H1 (cell line): ENCODE data around the gene WSCD2. TPM values are rescaled to one million over a fixed set of nuclear protein-coding genes. Genes with fewer than 3 reads are reported as not detected.

Source experiments
- CTCF ChIA-PET: fragments of 300-600 bp; sonication (Branson Sonifier 250); formaldehyde crosslinking; loops from one replicate; lab custom pipeline; 2021; ENCODE audit not compliant: partially characterized antibody; lab: Charles Lee
- POLR2A ChIA-PET: fragments of 300-600 bp; sonication (Branson Sonifier 250); formaldehyde crosslinking; loops from one replicate; lab custom pipeline; 2021; ENCODE audit warnings: inconsistent platforms; ENCODE audit not compliant: partially characterized antibody; lab: Charles Lee
- DNase-seq, 2 experiments: peaks; one replicate each; pipeline versions ENCODE4 v3.0.0 to v3.0.0-alpha.2; 2010 to 2022; ENCODE audit warnings: low spot score in 2 of 2, low read depth in 1 of 2, mixed read lengths in 1 of 2
- FAIRE-seq: peaks from 2 replicates; lab custom pipeline; 2011; peaks lifted over from hg19 to GRCh38; lab: Jason Lieb, UNC
- H2AFZ ChIP-seq: 2 replicates; pipeline ENCODE4 v1.8.1; 2012; ENCODE audit warnings: low read length, inconsistent platforms
- H2AK5ac ChIP-seq: 2 replicates; pipeline ENCODE4 v1.6.1; 2013; ENCODE audit warnings: low read depth, low read length
- H2BK120ac ChIP-seq: replicated peaks from 2 replicates; pipeline ENCODE3; 2013; ENCODE audit warnings: low read depth, low read length, inconsistent platforms
- H2BK12ac ChIP-seq: 2 replicates; pipeline ENCODE4 v1.6.1; 2013; ENCODE audit warnings: low read depth, low read length
- H2BK15ac ChIP-seq: 2 replicates; pipeline ENCODE4 v1.6.1; 2013; ENCODE audit warnings: low read length
- H2BK20ac ChIP-seq: 2 replicates; pipeline ENCODE4 v1.6.1; 2013; ENCODE audit warnings: low read length
- H2BK5ac ChIP-seq: 2 replicates; pipeline ENCODE4 v1.6.1; 2013; ENCODE audit warnings: low read depth, low read length
- H3K14ac ChIP-seq: 2 replicates; pipeline ENCODE4 v1.6.1; 2013; ENCODE audit warnings: inconsistent platforms; ENCODE audit not compliant: insufficient read length
- H3K18ac ChIP-seq: 2 replicates; pipeline ENCODE4 v1.6.1; 2013; ENCODE audit warnings: low read length; ENCODE audit errors: extremely low read depth
- H3K23ac ChIP-seq: 2 replicates; pipeline ENCODE4 v1.6.1; 2013; ENCODE audit warnings: inconsistent platforms; ENCODE audit not compliant: insufficient read length
- H3K23me2 ChIP-seq: 2 replicates; pipeline ENCODE4 v1.6.1; 2013; ENCODE audit warnings: low read depth, low read length
- H3K27ac ChIP-seq: 2 replicates; pipeline ENCODE4 v1.6.1; 2011; ENCODE audit warnings: low read depth, low read length, inconsistent platforms
- H3K27me3 ChIP-seq, 4 experiments: replicated peaks in 1 of 4; 1 replicate in 1 of 4; 2 replicates in 3 of 4; pipeline versions ENCODE4 v1.6.1 to v1.8.1; 2011 to 2013; ENCODE audit warnings: low read length in 3 of 4, mild to moderate bottlenecking in 3 of 4, inconsistent platforms in 2 of 4, mixed read lengths in 2 of 4, moderate library complexity in 1 of 4; ENCODE audit not compliant: control insufficient read depth in 3 of 4, insufficient read depth in 3 of 4; ENCODE audit errors: extremely low read depth in 1 of 4
- H3K36me3 ChIP-seq, 4 experiments: 2 replicates each; pipeline versions ENCODE4 v1.6.1 to v1.8.1; 2011 to 2013; ENCODE audit warnings: mild to moderate bottlenecking in 4 of 4, low read length in 3 of 4, moderate library complexity in 2 of 4, control low read depth in 1 of 4, inconsistent platforms in 1 of 4; ENCODE audit not compliant: insufficient read depth in 4 of 4, control insufficient read depth in 2 of 4
- H3K4ac ChIP-seq: replicated peaks from 2 replicates; pipeline ENCODE3; 2013; ENCODE audit warnings: low read length, low read depth, mixed read lengths, inconsistent platforms; ENCODE audit not compliant: insufficient read length
- H3K4me1 ChIP-seq, 4 experiments: replicated peaks in 1 of 4; 1 replicate in 1 of 4; 2 replicates in 3 of 4; pipeline versions ENCODE4 v1.6.1 to v1.8.1; 2011 to 2013; ENCODE audit warnings: low read length in 3 of 4, inconsistent platforms in 2 of 4, mixed read lengths in 1 of 4; ENCODE audit not compliant: insufficient read depth in 4 of 4, control insufficient read depth in 3 of 4
- H3K4me2 ChIP-seq, 2 experiments: 2 replicates each; pipeline versions ENCODE4 v1.6.1 to v1.8.1; 2011 to 2013; ENCODE audit warnings: low read depth in 2 of 2, low read length in 2 of 2, control low read depth in 1 of 2, inconsistent platforms in 1 of 2, mild to moderate bottlenecking in 1 of 2; ENCODE audit not compliant: insufficient read depth in 1 of 2
- H3K4me3 ChIP-seq, 4 experiments: fragments of 200-600, 300-600 bp in 1 of 4; sonication (generic), shearing (Covaris generic), sonication (Bioruptor Twin) in 1 of 4; 2 replicates each; pipeline versions ENCODE4 v1.5.1 to v1.8.1; 2011 to 2016; ENCODE audit warnings: low read length in 4 of 4, low read depth in 3 of 4, control low read depth in 2 of 4, inconsistent platforms in 2 of 4, mild to moderate bottlenecking in 2 of 4, mixed read lengths in 1 of 4, moderate library complexity in 1 of 4; ENCODE audit not compliant: insufficient read depth in 2 of 4; ENCODE audit errors: extremely low read depth in 1 of 4
- H3K56ac ChIP-seq: replicated peaks from 2 replicates; pipeline ENCODE3; 2013; ENCODE audit warnings: low read depth, mild to moderate bottlenecking, mixed read lengths, low read length, inconsistent platforms; ENCODE audit not compliant: insufficient read length
- H3K79me1 ChIP-seq: 2 replicates; pipeline ENCODE4 v1.6.1; 2013; ENCODE audit warnings: low read depth, low read length, control low read depth
- H3K79me2 ChIP-seq, 2 experiments: 2 replicates each; pipeline versions ENCODE4 v1.6.1 to v1.8.1; 2012 to 2013; ENCODE audit warnings: low read length in 2 of 2, mild to moderate bottlenecking in 2 of 2, inconsistent platforms in 1 of 2; ENCODE audit not compliant: insufficient read depth in 2 of 2, control insufficient read depth in 1 of 2
- H3K9ac ChIP-seq, 4 experiments: replicated peaks in 1 of 4; 1 replicate in 1 of 4; 2 replicates in 3 of 4; pipeline versions ENCODE4 v1.6.1 to v1.8.1; 2011 to 2013; ENCODE audit warnings: low read depth in 3 of 4, low read length in 3 of 4, control low read depth in 2 of 4, mild to moderate bottlenecking in 2 of 4, moderate library complexity in 2 of 4, inconsistent platforms in 1 of 4; ENCODE audit errors: extremely low read depth in 1 of 4
- H3K9me3 ChIP-seq, 2 experiments: 2 replicates each; pipeline versions ENCODE4 v1.6.1 to v1.8.1; 2012 to 2013; ENCODE audit warnings: mild to moderate bottlenecking in 2 of 2, moderate library complexity in 2 of 2, control low read depth in 1 of 2, inconsistent platforms in 1 of 2, low read depth in 1 of 2, low read length in 1 of 2, mixed read lengths in 1 of 2; ENCODE audit not compliant: insufficient read depth in 2 of 2
- H4K20me1 ChIP-seq, 2 experiments: replicated peaks in 1 of 2; 2 replicates each; pipeline versions ENCODE3 to v1.8.1; 2011 to 2013; ENCODE audit warnings: inconsistent platforms in 2 of 2, low read length in 2 of 2, mild to moderate bottlenecking in 1 of 2; ENCODE audit not compliant: insufficient read depth in 2 of 2, control insufficient read depth in 1 of 2
- H4K5ac ChIP-seq: 2 replicates; pipeline ENCODE4 v1.6.1; 2013; ENCODE audit warnings: low read length, low read depth, mixed read lengths, inconsistent platforms; ENCODE audit not compliant: insufficient read length
- H4K8ac ChIP-seq: 2 replicates; pipeline ENCODE4 v1.8.0; 2013; ENCODE audit warnings: mild to moderate bottlenecking, moderate library complexity, low read length, inconsistent platforms; ENCODE audit not compliant: insufficient read depth; ENCODE audit errors: extremely low read depth
- H4K91ac ChIP-seq: replicated peaks from 2 replicates; pipeline ENCODE3; 2013; ENCODE audit warnings: low read length, mixed read lengths, inconsistent platforms; ENCODE audit not compliant: insufficient read length
- ATF2 ChIP-seq: IDR thresholded peaks from 2 replicates; pipeline ENCODE4 v1.6.1; 2012; ENCODE audit warnings: low read length, inconsistent platforms
- CBX8 ChIP-seq: fragments of 300-800, 300-1000 bp; sonication (generic); IDR thresholded peaks from 2 replicates; pipeline ENCODE4 v1.7.1; 2016; ENCODE audit warnings: low read depth, low read length, borderline replicate concordance
- HDAC2 ChIP-seq, 2 experiments: fragments of 300-600 bp in 1 of 2; sonication (generic) in 1 of 2; IDR thresholded peaks; 2 replicates each; pipeline ENCODE4 v1.6.1; 2011 to 2012; ENCODE audit warnings: low read depth in 2 of 2, low read length in 2 of 2, mild to moderate bottlenecking in 2 of 2, moderate library complexity in 2 of 2, borderline replicate concordance in 1 of 2, inconsistent platforms in 1 of 2
- HDAC6 ChIP-seq: IDR thresholded peaks from one replicate; pipeline ENCODE4 v1.7.1; 2012; ENCODE audit warnings: low read depth, mild to moderate bottlenecking, inconsistent platforms, low read length, moderate library complexity
- NRF1 ChIP-seq: IDR thresholded peaks from 2 replicates; pipeline ENCODE4 v1.6.1; 2011; ENCODE audit warnings: mild to moderate bottlenecking, low read depth, low read length, improper control_type of control experiment
- RXRA ChIP-seq: IDR thresholded peaks from 2 replicates; pipeline ENCODE4 v1.6.1; 2011; ENCODE audit warnings: low read depth, mild to moderate bottlenecking, low read length, moderate library complexity; ENCODE audit not compliant: insufficient read depth
- SIRT6 ChIP-seq: IDR thresholded peaks from one replicate; pipeline ENCODE4 v1.7.1; 2012; ENCODE audit warnings: low read length, inconsistent platforms
- TAF7 ChIP-seq: optimal IDR thresholded peaks from 2 replicates; pipeline ENCODE3; 2011; ENCODE audit warnings: low read depth, mild to moderate bottlenecking, inconsistent platforms, low read length, moderate library complexity, borderline replicate concordance
- WGBS, 2 experiments: shearing (Covaris generic) in 1 of 2; methylation state at CpG; one replicate each; pipeline versions ENCODE4 v1.1.6 to v1.1.7; 2013 to 2015; ENCODE audit warnings: low lambda C conversion rate in 2 of 2, mixed read lengths in 2 of 2, inconsistent platforms in 1 of 2, low coverage in 1 of 2, missing lambda C conversion rate in 1 of 2; ENCODE audit not compliant: insufficient replicate concordance in 2 of 2, insufficient coverage in 1 of 2, insufficient read length in 1 of 2; ENCODE audit errors: extremely low coverage in 1 of 2, missing lambda C conversion rate in 1 of 2; 5-methylcytosine and 5-hydroxymethylcytosine counted together
- polyA plus RNA-seq, 7 experiments: library from polyadenylated mRNA; depleted of rRNA in 3 of 7; stranded (reverse) in 5 of 7; unstranded in 2 of 7; fragments of >200 nt in 5 of 7; fragments of 200-250 nt in 2 of 7; gene quantifications; 1 replicate in 5 of 7; 2 replicates in 1 of 7; 4 replicates in 1 of 7; pipeline versions ENCODE4 v1.2.1 to v1.2.3, GENCODE V29; 2011 to 2013; ENCODE audit warnings: missing spikeins in 2 of 7, mixed read lengths in 2 of 7
- total RNA-seq: library from RNA; stranded (reverse); fragmentation: NEBNext Ultra II Directional; extraction: Animal tissue kit (Norgen Biotek cat#: 25700); gene quantifications from 2 replicates; pipeline ENCODE4 v1.2.1, GENCODE V29; 2021
- TF ChIP-seq, protein P1 (sequence below), 3 experiments: IDR thresholded peaks; 1 replicate in 2 of 3; 2 replicates in 1 of 3; pipeline versions ENCODE4 v1.5.1 to v1.6.1; 2011; ENCODE audit warnings: low read length in 3 of 3, mild to moderate bottlenecking in 3 of 3, inconsistent platforms in 2 of 3, low read depth in 1 of 3, moderate library complexity in 1 of 3; ENCODE audit not compliant: insufficient read depth in 1 of 3; ENCODE audit errors: control extremely low read depth in 1 of 3

WSCD2 gene
- total and polyA plus RNA-seq, 2 of the 8 experiments (the other 6 are each of a cell fraction or from before 2014, with no cell fraction given), result 1.3 to 2.2 TPM

- H3K79me1 ChIP-seq, result no peaks in the 10 kb centered on the region
- H3K9ac ChIP-seq, result no peak overlapping the region
- H2AK5ac ChIP-seq, result no peak overlapping the region; the same call in 1 of the 2 replicates
- H3K4me3 ChIP-seq, result no peak overlapping the region
- no peak overlapping the region for H4K91ac ChIP-seq
- H3K9me3 ChIP-seq, result peaks cover 2% of the 10 kb centered on the region in 2 experiments; a peak in 2 of 4 replicates
- no peaks in the 10 kb centered on the region for H3K79me2 ChIP-seq
- H3K23ac ChIP-seq, result no peak overlapping the region
- H2BK120ac ChIP-seq, result no peak overlapping the region
- 91% methylated on average over 1 of the region's 1 CpG; no CpG with 5 or more reads in 1 of the 2 experiments for WGBS, 2 experiments
- CTCF ChIA-PET, result interaction anchor here (0.9 to 1.9 kb wide), 4 partner anchors 10 to 35 kb away, joined by 3 to 4 read pairs (median 4); no protein-coding TSS in a partner anchor
- H3K14ac ChIP-seq, result no peak overlapping the region
- H2BK15ac ChIP-seq, result no peak overlapping the region
- H2BK5ac ChIP-seq, result no peak overlapping the region
- POLR2A ChIA-PET, result no interaction called here
- H4K5ac ChIP-seq, result no peak overlapping the region
- no peak overlapping the region for H3K27ac ChIP-seq
- no peak overlapping the region for H4K8ac ChIP-seq
- FAIRE-seq (no peak), DNase-seq (no peak)
- H3K36me3 ChIP-seq, result no peaks in the 10 kb centered on the region
- no peak overlapping the region for H2BK12ac ChIP-seq
- no peak overlapping the region for H3K4ac ChIP-seq
- no peak overlapping the region for H2AFZ ChIP-seq
- H3K18ac ChIP-seq, result no peak overlapping the region
- no peaks in the 10 kb centered on the region for H3K23me2 ChIP-seq
- no peak overlapping the region for H3K4me2 ChIP-seq
- H3K27me3 ChIP-seq, result no peaks in the 10 kb centered on the region; a peak in 1 of 7 replicates
- H4K20me1 ChIP-seq, result no peaks in the 10 kb centered on the region
- no peak overlapping the region for H2BK20ac ChIP-seq
- peaks cover 0 to 7% (median 2%) of the 10 kb centered on the region in 4 experiments; a peak in 6 of 7 replicates for H3K4me1 ChIP-seq
- H3K56ac ChIP-seq, result no peak overlapping the region
- TF ChIP-seq SIRT6, result no peak
- TF ChIP-seq, protein P1, sequence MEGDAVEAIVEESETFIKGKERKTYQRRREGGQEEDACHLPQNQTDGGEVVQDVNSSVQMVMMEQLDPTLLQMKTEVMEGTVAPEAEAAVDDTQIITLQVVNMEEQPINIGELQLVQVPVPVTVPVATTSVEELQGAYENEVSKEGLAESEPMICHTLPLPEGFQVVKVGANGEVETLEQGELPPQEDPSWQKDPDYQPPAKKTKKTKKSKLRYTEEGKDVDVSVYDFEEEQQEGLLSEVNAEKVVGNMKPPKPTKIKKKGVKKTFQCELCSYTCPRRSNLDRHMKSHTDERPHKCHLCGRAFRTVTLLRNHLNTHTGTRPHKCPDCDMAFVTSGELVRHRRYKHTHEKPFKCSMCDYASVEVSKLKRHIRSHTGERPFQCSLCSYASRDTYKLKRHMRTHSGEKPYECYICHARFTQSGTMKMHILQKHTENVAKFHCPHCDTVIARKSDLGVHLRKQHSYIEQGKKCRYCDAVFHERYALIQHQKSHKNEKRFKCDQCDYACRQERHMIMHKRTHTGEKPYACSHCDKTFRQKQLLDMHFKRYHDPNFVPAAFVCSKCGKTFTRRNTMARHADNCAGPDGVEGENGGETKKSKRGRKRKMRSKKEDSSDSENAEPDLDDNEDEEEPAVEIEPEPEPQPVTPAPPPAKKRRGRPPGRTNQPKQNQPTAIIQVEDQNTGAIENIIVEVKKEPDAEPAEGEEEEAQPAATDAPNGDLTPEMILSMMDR (IDR thresholded peaks at IDR 0.05; ENCODE audit: control extremely low read depth in 1 of 3, insufficient read depth in 1 of 3, low read depth in 1 of 3, low read length in 3 of 3), result no peak
- no peak for TF ChIP-seq CBX8
- TF ChIP-seq HDAC2 (IDR thresholded peaks at IDR 0.05; ENCODE audit: borderline replicate concordance in 1 of 2, low read depth in 2 of 2, low read length in 2 of 2), result no peak
- no peak for TF ChIP-seq HDAC6
- no peak for TF ChIP-seq TAF7
- TF ChIP-seq ATF2, result no peak
- no peak for TF ChIP-seq NRF1
- no peak for TF ChIP-seq RXRA
These were observed 76.8 kb downstream of the WSCD2 start for GRCh38 chr12:108205864-108206263.
